ENCODE results near the gene DNAL1. TPM values are rescaled to one million over a fixed set of nuclear protein-coding genes. Genes with fewer than 3 reads are reported as not detected.

The DNAL1 gene
- total RNA-seq, 1 experiment from 2014 or later, result 12.2 TPM

DNA sequence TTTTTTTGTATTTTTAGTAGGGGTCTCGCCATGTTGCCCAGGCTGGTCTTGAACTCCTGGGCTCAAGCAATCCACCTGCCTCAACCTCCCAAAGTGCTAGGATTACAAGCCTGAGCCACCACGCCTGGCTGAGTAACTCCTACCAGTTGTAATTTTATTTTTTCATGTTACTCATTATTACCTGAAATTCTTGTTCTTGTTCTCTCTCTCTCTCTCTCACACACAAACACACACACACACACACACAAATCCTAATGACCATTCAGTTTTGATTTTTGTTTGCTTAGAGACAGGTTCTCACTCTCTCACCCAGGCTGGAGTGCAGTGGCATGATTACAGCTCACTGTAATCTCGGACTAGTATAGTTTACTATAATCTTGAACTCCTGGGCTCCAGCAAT is 30.2 kb downstream of the DNAL1 start:
- H3K9me3 ChIP-seq, result no peaks in the 10 kb centered on the region
- H3K4me1 ChIP-seq, result no peaks in the 10 kb centered on the region
- H3K27me3 Mint-ChIP-seq (ENCODE audit: insufficient read depth, unreplicated experiment), result no peaks in the 10 kb centered on the region
- no peak overlapping the region for H3K4me3 Mint-ChIP-seq (ENCODE audit: unreplicated experiment)
- ChIA-PET POLR2A (no interaction called here), CTCF (no interaction called here)
- H3K4me3 ChIP-seq (ENCODE audit: low read depth, low read length), result no peak overlapping the region
- intact Hi-C loops (cut with micrococcal nuclease; ENCODE audit: unreplicated experiment), result no loop called here
- H3K36me3 Mint-ChIP-seq (ENCODE audit: insufficient read depth, unreplicated experiment), result no peaks in the 10 kb centered on the region
- H3K4me1 Mint-ChIP-seq (ENCODE audit: low read depth, unreplicated experiment), result no peaks in the 10 kb centered on the region
- H3K9me3 Mint-ChIP-seq (ENCODE audit: unreplicated experiment), result no peaks in the 10 kb centered on the region
- TF ChIP-seq, protein P1, sequence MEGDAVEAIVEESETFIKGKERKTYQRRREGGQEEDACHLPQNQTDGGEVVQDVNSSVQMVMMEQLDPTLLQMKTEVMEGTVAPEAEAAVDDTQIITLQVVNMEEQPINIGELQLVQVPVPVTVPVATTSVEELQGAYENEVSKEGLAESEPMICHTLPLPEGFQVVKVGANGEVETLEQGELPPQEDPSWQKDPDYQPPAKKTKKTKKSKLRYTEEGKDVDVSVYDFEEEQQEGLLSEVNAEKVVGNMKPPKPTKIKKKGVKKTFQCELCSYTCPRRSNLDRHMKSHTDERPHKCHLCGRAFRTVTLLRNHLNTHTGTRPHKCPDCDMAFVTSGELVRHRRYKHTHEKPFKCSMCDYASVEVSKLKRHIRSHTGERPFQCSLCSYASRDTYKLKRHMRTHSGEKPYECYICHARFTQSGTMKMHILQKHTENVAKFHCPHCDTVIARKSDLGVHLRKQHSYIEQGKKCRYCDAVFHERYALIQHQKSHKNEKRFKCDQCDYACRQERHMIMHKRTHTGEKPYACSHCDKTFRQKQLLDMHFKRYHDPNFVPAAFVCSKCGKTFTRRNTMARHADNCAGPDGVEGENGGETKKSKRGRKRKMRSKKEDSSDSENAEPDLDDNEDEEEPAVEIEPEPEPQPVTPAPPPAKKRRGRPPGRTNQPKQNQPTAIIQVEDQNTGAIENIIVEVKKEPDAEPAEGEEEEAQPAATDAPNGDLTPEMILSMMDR (IDR thresholded peaks at IDR 0.05; ENCODE audit: insufficient read depth in 1 of 2, low read depth in 1 of 2, low read length in 1 of 2, severe bottlenecking in 1 of 2, unreplicated experiment in 1 of 2), result no peak
- H3K27me3 ChIP-seq (replicated peaks; ENCODE audit: control insufficient read depth, insufficient read depth, low read length), result no peaks in the 10 kb centered on the region
- H3K27ac Mint-ChIP-seq (ENCODE audit: unreplicated experiment), result no peak overlapping the region
- peak in 1 of 2 experiments; percentile 3 for DNase-seq
- H3K36me3 ChIP-seq (ENCODE audit: control insufficient read depth, insufficient read depth, low read length), result no peaks in the 10 kb centered on the region
- no TSS peak for BruUV-seq (replicated peaks)

DNA sequence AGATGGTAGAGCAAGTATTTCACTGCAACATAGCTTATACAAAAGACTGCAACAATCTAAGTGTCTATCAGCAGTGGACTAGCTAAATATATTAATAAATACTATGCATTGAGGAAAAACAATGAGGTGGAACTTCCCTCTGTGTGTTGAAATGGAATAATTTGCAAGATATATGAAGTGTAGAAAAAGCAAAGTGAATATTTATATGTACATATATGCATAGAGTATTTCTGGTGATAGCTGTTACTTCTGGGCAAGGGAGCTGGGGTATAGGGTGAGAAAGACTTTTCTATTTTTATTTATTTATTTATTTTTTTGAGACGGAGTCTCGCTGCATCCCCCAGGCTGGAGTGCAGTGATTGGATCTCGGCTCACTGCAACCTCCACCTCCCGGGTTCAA is 33.9 kb downstream of the DNAL1 start:
- Histone ChIP-seq H3K4me3 (ENCODE audit: low read depth, low read length) (no peak overlapping the region), H3K4me1 (no peaks in the 10 kb centered on the region), H3K36me3 (ENCODE audit: control insufficient read depth, insufficient read depth, low read length) (no peaks in the 10 kb centered on the region), H3K27me3 (replicated peaks; ENCODE audit: control insufficient read depth, insufficient read depth, low read length) (no peaks in the 10 kb centered on the region), H3K9me3 (no peaks in the 10 kb centered on the region)
- H3K27me3 Mint-ChIP-seq (ENCODE audit: insufficient read depth, unreplicated experiment), result no peaks in the 10 kb centered on the region
- DNase-seq, result no peak
- intact Hi-C loops (cut with micrococcal nuclease; ENCODE audit: unreplicated experiment), result no loop called here
- ChIA-PET POLR2A (no interaction called here), CTCF (interaction anchor here (0.5 to 1.1 kb wide), 3 partner anchors 9 to 79 kb away, joined by 3 to 6 read pairs (median 3); no protein-coding TSS in a partner anchor)
- no TSS peak for BruUV-seq (replicated peaks)
- H3K9me3 Mint-ChIP-seq (ENCODE audit: unreplicated experiment), result no peaks in the 10 kb centered on the region
- H3K4me1 Mint-ChIP-seq (ENCODE audit: low read depth, unreplicated experiment), result no peaks in the 10 kb centered on the region
- TF ChIP-seq, protein P1 (IDR thresholded peaks at IDR 0.05; ENCODE audit: insufficient read depth in 1 of 2, low read depth in 1 of 2, low read length in 1 of 2, severe bottlenecking in 1 of 2, unreplicated experiment in 1 of 2), result no peak
- no peak overlapping the region for H3K4me3 Mint-ChIP-seq (ENCODE audit: unreplicated experiment)
- no peaks in the 10 kb centered on the region for H3K36me3 Mint-ChIP-seq (ENCODE audit: insufficient read depth, unreplicated experiment)
- no peak overlapping the region for H3K27ac Mint-ChIP-seq (ENCODE audit: unreplicated experiment)

DNA sequence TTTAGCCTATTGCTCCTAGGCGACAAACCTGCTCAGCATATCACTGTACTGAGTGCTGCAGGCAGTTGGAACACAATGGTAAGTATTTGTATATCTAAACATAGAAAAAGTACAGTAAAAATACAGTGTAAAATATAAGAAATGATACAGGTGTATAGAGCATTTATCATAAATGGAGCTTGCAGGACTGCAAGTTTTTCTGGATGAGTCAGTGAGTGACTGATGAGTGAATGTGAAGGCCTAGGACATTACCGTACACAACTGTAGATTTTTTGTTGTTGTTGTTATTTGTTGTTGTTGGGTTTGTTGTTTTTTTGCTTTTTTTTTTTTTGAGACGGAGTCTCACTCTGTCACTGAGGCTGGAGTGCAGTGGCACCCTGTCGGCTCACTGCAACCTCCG is 36.0 kb downstream of the DNAL1 start:
- intact Hi-C loops (cut with micrococcal nuclease; ENCODE audit: unreplicated experiment), result no loop called here
- Histone ChIP-seq H3K27me3 (replicated peaks; ENCODE audit: control insufficient read depth, insufficient read depth, low read length) (no peaks in the 10 kb centered on the region), H3K9me3 (no peaks in the 10 kb centered on the region), H3K4me3 (ENCODE audit: low read depth, low read length) (no peak overlapping the region), H3K36me3 (ENCODE audit: control insufficient read depth, insufficient read depth, low read length) (no peaks in the 10 kb centered on the region), H3K4me1 (no peaks in the 10 kb centered on the region)
- no TSS peak for BruUV-seq (replicated peaks)
- no peaks in the 10 kb centered on the region for H3K9me3 Mint-ChIP-seq (ENCODE audit: unreplicated experiment)
- H3K27me3 Mint-ChIP-seq (ENCODE audit: insufficient read depth, unreplicated experiment), result no peaks in the 10 kb centered on the region
- DNase-seq, result no peak
- H3K4me3 Mint-ChIP-seq (ENCODE audit: unreplicated experiment), result no peak overlapping the region
- H3K4me1 Mint-ChIP-seq (ENCODE audit: low read depth, unreplicated experiment), result no peaks in the 10 kb centered on the region
- no peak overlapping the region for H3K27ac Mint-ChIP-seq (ENCODE audit: unreplicated experiment)
- TF ChIP-seq, protein P1 (IDR thresholded peaks at IDR 0.05; ENCODE audit: insufficient read depth in 1 of 2, low read depth in 1 of 2, low read length in 1 of 2, severe bottlenecking in 1 of 2, unreplicated experiment in 1 of 2), result no peak
- CTCF ChIA-PET, result no interaction called here
- POLR2A ChIA-PET, result no interaction called here
- no peaks in the 10 kb centered on the region for H3K36me3 Mint-ChIP-seq (ENCODE audit: insufficient read depth, unreplicated experiment)
